Rectal smooth muscle tissue (tissue), 1 donor: ENCODE results near the gene NEDD4L.

Experiments
- H3K27ac ChIP-seq: one replicate; pipeline ENCODE4 v1.7.0; 2013; ENCODE audit warnings: low read depth, low read length, inconsistent platforms
- H3K27me3 ChIP-seq: one replicate; pipeline ENCODE4 v1.7.0; 2013; ENCODE audit warnings: low read length; ENCODE audit not compliant: control insufficient read depth, insufficient read depth
- H3K36me3 ChIP-seq: one replicate; pipeline ENCODE4 v1.7.0; 2013; ENCODE audit warnings: low read length; ENCODE audit not compliant: control insufficient read depth, insufficient read depth
- H3K4me1 ChIP-seq: one replicate; pipeline ENCODE4 v1.7.0; 2013; ENCODE audit warnings: low read length; ENCODE audit not compliant: control insufficient read depth, insufficient read depth
- H3K4me3 ChIP-seq: one replicate; pipeline ENCODE4 v1.7.0; 2013; ENCODE audit warnings: low read length
- H3K9ac ChIP-seq: one replicate; pipeline ENCODE4 v1.7.0; 2013; ENCODE audit warnings: low read length

The NEDD4L gene

GRCh38 chr18:58103339-58103985, 59.4 kb downstream of the NEDD4L start:
- Histone ChIP-seq H3K4me1 (no peaks in the 10 kb centered on the region), H3K27ac (no peak overlapping the region), H3K9ac (no peak overlapping the region), H3K4me3 (no peak overlapping the region), H3K36me3 (no peaks in the 10 kb centered on the region), H3K27me3 (no peaks in the 10 kb centered on the region)

DNA sequence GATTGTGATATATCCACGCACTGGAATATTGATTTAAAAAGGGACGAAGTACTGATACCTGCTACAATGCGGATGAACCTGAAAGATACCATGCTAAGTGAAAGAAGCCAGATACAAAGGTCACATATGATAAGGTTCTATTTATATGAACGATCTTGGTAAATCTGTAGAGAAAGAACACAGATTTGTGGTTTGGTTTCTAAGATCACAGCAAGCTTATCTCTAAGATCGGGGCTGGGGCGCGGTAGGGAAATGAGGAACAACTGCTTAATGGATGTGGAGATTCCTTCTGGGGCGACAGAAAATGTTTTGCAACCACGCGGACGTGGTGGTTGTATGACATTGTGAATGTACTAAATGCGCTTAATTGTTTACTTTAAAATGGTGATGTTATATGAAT, 60.1 kb downstream of the NEDD4L start:
- H3K4me3 ChIP-seq = no peak overlapping the region
- H3K27ac ChIP-seq = no peak overlapping the region

DNA sequence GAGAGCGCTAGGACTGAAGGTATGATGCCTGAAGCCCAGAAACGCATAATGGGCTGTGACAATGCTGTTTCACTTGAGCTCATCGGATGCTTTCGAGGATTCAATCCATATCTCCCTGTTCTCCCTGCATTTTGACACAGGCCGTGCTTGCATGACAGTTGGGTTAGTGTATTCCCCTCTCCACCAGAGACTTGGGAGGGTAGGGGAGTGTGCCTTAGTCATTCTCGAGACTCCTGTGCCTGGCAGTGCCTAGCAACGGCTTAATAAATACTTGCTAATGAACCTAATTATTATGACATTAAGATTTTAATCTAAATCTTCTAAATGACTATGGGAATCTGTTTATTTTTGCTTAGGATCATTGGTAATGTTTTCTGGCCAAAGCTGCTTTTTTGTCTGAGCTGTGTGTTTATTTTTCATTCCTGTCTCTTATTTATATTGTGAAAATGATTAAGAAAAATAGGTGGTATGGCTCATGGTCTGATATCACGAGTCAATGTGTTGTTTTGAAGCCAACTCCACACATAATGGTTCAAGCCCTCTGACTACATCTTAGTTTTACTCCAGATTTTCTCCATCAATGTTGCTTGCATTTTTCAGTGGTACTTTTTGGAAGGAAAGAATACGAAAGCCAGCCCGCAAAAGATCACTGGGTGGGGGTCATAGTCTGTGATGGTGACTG, 61.3 kb downstream of the NEDD4L start:
- no peaks in the 10 kb centered on the region for H3K36me3 ChIP-seq
- H3K4me3 ChIP-seq = no peak overlapping the region
- no peaks in the 10 kb centered on the region for H3K27me3 ChIP-seq
- no peak overlapping the region for H3K9ac ChIP-seq
- H3K4me1 ChIP-seq = no peaks in the 10 kb centered on the region
- H3K27ac ChIP-seq = no peak overlapping the region

More for the DNA sequence above, 60.1 kb downstream of the NEDD4L start:
- no peak overlapping the region for H3K9ac ChIP-seq
- H3K4me1 ChIP-seq = no peaks in the 10 kb centered on the region
- no peaks in the 10 kb centered on the region for H3K27me3 ChIP-seq
- H3K36me3 ChIP-seq = no peaks in the 10 kb centered on the region

- H3K4me1 ChIP-seq = no peaks in the 10 kb centered on the region
- no peaks in the 10 kb centered on the region for H3K36me3 ChIP-seq
- no peak overlapping the region for H3K9ac ChIP-seq
- no peak overlapping the region for H3K27ac ChIP-seq
- H3K4me3 ChIP-seq = no peak overlapping the region
- H3K27me3 ChIP-seq = no peaks in the 10 kb centered on the region
Observed at GRCh38 chr18:58105888-58106260, 61.8 kb downstream of the NEDD4L start.

DNA sequence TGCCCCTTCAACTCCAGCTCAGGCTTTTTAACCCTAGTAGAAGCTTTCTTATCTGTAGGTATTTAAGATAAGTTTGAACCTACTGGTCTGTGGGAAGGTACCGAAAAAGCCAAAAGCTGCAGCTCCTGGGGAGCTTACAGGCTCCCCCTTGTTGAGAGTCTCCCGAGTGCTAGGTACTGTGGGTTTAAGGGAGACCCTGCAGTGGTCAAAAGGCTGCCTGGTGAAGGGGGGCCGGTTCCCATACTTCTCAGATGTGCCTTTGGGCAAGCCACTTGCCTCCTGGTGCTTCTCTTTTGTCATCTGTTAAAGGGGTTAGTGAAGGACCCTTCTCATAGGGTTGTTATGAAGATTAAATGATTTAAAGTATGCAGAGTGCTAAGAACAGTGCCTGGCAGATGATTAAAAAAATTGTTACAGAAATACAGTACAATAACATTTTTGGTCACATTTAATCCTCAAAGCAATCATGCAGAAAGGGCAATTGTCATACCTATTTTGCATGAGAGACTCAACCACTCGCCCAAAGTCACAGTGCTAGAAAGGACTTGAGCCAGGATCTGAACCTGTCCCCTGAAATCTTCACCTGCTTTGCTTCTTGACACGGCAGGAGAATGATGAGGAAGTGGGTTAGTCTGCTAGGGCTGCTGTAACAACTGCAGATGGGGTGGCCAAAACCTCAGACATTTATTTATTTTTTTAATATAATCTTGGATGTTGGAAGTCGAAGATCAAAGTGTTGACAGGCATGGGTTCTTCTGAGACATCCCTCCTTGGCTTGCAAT, 62.5 kb downstream of the NEDD4L start:
- H3K9ac ChIP-seq = no peak overlapping the region
- no peak overlapping the region for H3K4me3 ChIP-seq
- H3K4me1 ChIP-seq = no peaks in the 10 kb centered on the region
- H3K27ac ChIP-seq = no peak overlapping the region
- H3K27me3 ChIP-seq = no peaks in the 10 kb centered on the region
- H3K36me3 ChIP-seq = no peaks in the 10 kb centered on the region

DNA sequence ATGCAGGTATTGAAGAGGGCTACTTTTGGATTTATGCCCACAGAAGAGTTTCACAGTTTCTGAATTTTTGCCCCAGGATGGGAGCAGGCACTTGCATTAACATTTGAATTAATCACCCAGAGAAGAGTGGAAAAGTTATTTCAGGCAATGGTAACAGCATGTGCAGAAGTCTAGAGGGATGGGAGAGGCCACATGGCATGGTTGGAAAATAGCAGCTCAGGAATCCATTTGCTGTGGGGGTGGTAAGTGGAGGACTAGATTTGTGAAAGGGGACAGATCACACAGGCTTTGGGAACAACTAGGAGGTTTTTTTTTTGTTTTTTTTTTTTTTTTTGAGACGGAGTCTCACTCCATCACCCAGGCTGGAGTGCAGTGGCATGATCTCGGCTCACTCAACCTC, 65.2 kb downstream of the NEDD4L start:
- H3K4me3 ChIP-seq = no peak overlapping the region
- H3K36me3 ChIP-seq = no peaks in the 10 kb centered on the region
- H3K27ac ChIP-seq = no peak overlapping the region
- no peak overlapping the region for H3K9ac ChIP-seq
- no peaks in the 10 kb centered on the region for H3K27me3 ChIP-seq
- H3K4me1 ChIP-seq = no peaks in the 10 kb centered on the region

- Histone ChIP-seq H3K4me3 (no peak overlapping the region), H3K27ac (no peak overlapping the region), H3K36me3 (no peaks in the 10 kb centered on the region), H3K27me3 (no peaks in the 10 kb centered on the region), H3K9ac (no peak overlapping the region), H3K4me1 (no peaks in the 10 kb centered on the region)
Observed at GRCh38 chr18:58110398-58110797, 66.4 kb downstream of the NEDD4L start.

DNA sequence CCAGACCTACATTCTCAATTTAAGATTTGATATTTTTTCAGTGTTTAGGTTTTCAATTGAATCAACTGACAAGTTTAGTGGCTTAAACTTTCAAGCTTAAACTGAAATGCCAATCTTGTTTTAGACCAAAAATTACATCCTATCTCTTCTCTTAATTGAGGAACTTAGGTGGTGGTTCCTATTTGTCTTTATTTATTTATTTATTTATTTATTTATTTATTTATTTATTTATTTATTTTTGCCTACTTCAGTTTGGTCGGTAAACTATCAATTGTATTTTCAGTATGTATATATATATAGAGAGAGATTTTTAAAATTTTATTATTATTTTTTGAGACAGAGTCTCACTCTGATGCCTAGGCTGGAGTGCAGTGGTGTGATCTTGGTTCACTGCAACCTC, 68.1 kb downstream of the NEDD4L start:
- Histone ChIP-seq H3K27me3 (no peaks in the 10 kb centered on the region), H3K4me1 (no peaks in the 10 kb centered on the region), H3K4me3 (no peak overlapping the region), H3K9ac (no peak overlapping the region), H3K27ac (no peak overlapping the region), H3K36me3 (no peaks in the 10 kb centered on the region)

DNA sequence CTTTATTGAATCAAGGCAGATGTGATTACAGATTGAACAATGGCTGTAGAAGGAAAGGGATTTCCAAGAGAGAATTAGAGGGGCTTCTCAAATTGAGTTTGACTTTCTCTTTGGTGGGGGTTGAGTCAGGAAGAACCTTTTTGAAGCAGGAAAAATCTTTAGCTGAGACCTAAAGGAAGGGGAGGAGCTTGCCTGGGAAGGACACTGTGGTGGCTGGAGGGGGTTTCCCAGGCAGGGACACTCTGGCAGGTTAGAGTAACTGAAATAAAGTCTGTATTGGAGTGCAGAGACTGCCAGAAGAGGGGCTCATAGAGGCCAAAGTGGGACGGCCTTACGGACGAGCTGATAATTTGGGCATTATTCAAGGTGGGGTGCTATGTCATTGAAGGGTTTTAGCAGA, 69.3 kb downstream of the NEDD4L start:
- H3K9ac ChIP-seq = no peak overlapping the region
- H3K27me3 ChIP-seq = no peaks in the 10 kb centered on the region
- H3K4me3 ChIP-seq = no peak overlapping the region
- H3K4me1 ChIP-seq = no peaks in the 10 kb centered on the region
- no peaks in the 10 kb centered on the region for H3K36me3 ChIP-seq
- H3K27ac ChIP-seq = no peak overlapping the region

DNA sequence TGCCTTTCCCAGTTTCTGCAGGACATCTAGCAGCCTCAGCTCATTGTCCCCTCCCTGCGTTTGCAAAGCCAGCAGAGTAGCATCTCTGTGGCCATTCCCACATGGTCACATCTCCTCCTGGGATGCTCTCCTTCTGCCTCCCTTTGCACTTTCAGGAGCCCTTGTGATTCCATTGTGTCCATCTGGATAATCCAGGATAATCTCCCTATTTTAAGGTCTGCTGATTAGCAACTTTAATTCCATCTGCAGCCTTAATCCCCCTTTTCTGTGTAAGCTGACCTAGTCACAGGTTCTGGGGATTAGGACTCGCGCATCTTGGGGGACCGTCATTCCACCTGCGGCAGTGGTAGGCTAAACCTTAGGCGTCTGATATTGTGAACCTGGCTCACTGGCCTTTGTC, 70.7 kb downstream of the NEDD4L start:
- no peaks in the 10 kb centered on the region for H3K36me3 ChIP-seq

GRCh38 chr18:58116818-58117217, 72.8 kb downstream of the NEDD4L start:
- Histone ChIP-seq H3K36me3 (no peaks in the 10 kb centered on the region), H3K4me3 (no peak overlapping the region), H3K27me3 (no peaks in the 10 kb centered on the region), H3K9ac (no peak overlapping the region), H3K4me1 (no peaks in the 10 kb centered on the region), H3K27ac (no peak overlapping the region)

More for the DNA sequence above, 70.7 kb downstream of the NEDD4L start:
- Histone ChIP-seq H3K27ac (no peak overlapping the region), H3K4me3 (no peak overlapping the region), H3K27me3 (no peaks in the 10 kb centered on the region), H3K9ac (no peak overlapping the region), H3K4me1 (no peaks in the 10 kb centered on the region)

DNA sequence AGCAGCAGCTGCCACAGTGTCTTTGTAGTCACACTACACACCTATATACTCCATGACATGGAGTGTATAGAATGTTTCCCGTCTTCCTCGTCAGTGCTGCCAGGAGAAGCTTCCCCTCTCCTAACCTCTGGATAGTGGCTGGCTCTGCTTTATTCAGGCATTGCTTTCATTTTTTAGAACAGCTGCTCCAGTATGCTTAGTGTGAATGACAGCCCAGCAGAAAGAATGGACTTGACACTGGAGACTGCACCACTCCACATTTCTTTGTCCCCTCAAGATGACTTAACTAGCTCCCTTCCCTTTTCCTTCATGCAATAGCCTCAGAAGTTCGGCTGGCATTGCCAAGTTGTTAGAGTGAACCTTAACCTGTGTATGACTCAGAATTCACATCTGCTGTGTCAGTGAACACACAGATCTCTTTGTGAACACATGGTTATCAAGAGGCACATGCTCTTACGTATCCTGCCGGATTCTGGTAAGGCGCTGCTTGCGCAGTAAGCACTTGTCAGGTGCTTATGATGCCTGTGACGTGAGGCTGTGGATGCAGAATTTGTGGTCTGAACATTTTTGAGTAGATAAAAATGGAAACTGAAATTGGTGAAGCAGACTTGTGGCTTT, 73.9 kb downstream of the NEDD4L start:
- Histone ChIP-seq H3K27me3 (no peaks in the 10 kb centered on the region), H3K4me1 (no peaks in the 10 kb centered on the region), H3K36me3 (no peaks in the 10 kb centered on the region), H3K9ac (no peak overlapping the region), H3K27ac (no peak overlapping the region), H3K4me3 (no peak overlapping the region)
